ENCODE measurements around the gene SLC6A18.

GRCh38 chr5:1195916-1196315 is 29.3 kb upstream of the SLC6A18 start:
- TF ChIP-seq POLR2AphosphoS5 (IDR thresholded peaks at IDR 0.05; ENCODE audit: low read depth, low read length): no peak
- no peak for TF ChIP-seq TAF1 (IDR thresholded peaks at IDR 0.05; ENCODE audit: borderline replicate concordance, insufficient read depth, low read length)

Data from PFSK-1 (cell line).